Cardiac fibroblast (primary cell): ENCODE measurements around the gene GMPR2.
A peak's percentile ranks its signal among the peaks of the same experiment; 100 is the strongest.
"Not testable (repeated sequence)": the region's sequence is repeated elsewhere in the genome, so short reads cannot be mapped to it uniquely, and the experiment has no call there.

Experiments used
- DNase-seq, 2 donors: peaks; one replicate each; pipeline versions ENCODE4 v3.0.0 to v3.0.0-alpha.2; 2010; ENCODE audit warnings: low read depth in 2 of 2
- H3K4me3 ChIP-seq, 2 donors: replicated peaks in 1 of 2; 1 replicate in 1 of 2; 2 replicates in 1 of 2; pipeline ENCODE4 v1.5.1; 2011; ENCODE audit warnings: low read depth in 2 of 2, low read length in 2 of 2, mild to moderate bottlenecking in 2 of 2, moderate library complexity in 1 of 2
- TF ChIP-seq, protein P1 (sequence below): IDR thresholded peaks from one replicate; pipeline ENCODE4 v1.5.1; 2011; ENCODE audit warnings: low read depth, mild to moderate bottlenecking, low read length, inconsistent platforms

Gene GMPR2

DNA sequence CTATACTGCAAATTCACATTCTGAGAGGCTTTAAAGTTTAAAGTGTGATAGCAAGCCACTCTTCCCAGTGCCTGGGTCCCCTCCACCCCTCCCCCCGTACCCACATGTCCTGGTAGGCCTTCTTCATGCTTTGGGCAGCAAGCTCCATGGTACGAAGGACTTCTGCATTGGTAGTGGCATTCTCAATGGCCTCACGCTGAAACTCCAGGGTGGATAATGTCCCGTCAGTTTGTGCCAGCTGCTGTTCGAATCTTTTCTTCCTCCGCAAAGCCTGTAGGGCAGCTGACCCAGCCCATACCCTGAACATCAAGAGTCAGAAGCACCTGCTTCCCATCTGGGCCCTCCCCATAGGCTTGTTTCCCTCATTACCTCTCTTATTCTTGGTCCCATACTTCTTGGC, 21.4 kb upstream of the GMPR2 start:
- TF ChIP-seq, protein P1, sequence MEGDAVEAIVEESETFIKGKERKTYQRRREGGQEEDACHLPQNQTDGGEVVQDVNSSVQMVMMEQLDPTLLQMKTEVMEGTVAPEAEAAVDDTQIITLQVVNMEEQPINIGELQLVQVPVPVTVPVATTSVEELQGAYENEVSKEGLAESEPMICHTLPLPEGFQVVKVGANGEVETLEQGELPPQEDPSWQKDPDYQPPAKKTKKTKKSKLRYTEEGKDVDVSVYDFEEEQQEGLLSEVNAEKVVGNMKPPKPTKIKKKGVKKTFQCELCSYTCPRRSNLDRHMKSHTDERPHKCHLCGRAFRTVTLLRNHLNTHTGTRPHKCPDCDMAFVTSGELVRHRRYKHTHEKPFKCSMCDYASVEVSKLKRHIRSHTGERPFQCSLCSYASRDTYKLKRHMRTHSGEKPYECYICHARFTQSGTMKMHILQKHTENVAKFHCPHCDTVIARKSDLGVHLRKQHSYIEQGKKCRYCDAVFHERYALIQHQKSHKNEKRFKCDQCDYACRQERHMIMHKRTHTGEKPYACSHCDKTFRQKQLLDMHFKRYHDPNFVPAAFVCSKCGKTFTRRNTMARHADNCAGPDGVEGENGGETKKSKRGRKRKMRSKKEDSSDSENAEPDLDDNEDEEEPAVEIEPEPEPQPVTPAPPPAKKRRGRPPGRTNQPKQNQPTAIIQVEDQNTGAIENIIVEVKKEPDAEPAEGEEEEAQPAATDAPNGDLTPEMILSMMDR: no peak
- DNase-seq: no peak
- H3K4me3 ChIP-seq: no peak overlapping the region

DNA sequence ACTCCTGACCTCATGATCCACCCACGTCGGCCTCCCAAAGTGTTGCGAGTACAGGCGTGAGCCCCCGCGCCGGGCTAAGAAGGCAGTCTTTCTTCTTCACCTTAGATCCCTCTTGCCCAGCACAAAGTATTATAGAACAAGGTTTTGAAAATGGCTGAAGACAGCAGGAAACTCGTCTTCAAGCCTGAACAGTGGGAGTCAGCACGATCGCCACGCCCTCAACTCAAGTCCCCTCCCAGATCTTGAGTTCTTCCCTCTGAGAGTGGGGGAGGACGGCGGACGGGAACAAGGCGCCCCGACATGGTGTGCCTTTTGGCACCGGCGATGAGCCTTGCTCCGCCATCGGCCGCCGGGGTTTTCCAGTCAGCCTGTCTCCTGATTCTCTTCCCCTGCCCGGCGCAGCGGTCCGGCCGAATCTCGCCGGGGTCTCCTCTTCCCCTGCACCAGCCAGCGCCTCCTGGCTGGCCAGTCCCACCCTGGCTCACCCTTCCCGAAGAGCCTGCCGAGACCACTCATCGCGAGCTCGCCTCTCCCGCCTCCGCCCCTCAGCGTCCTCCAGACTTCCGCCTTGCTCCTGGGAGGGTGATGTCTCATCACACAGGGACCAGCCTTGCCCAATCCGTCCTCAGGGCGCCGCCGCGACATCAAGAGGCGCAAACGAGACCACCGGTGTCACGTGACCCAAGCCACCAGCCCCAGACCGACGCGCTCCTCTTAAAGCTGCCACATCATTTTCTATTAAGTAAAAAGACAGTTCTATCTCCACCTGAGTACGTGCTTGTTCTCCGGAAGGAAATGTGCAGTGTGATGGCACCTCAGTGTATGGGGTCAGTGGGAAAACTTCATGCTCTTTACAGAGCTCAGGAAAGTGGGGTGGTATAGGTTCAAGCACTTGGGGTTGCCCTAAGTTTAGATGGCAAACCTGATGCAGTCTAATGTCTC, 19.5 kb upstream of the GMPR2 start, which contains the start of gene CHMP4A:
Gene CHMP4A, minus strand, starts transcription at position 565 of the 942 bp plus-strand sequence. Its CDS starts 49 bp downstream, at position 516.
- TF ChIP-seq, protein P1: peak; percentile 22
- DNase-seq: peak; percentile 99

DNA sequence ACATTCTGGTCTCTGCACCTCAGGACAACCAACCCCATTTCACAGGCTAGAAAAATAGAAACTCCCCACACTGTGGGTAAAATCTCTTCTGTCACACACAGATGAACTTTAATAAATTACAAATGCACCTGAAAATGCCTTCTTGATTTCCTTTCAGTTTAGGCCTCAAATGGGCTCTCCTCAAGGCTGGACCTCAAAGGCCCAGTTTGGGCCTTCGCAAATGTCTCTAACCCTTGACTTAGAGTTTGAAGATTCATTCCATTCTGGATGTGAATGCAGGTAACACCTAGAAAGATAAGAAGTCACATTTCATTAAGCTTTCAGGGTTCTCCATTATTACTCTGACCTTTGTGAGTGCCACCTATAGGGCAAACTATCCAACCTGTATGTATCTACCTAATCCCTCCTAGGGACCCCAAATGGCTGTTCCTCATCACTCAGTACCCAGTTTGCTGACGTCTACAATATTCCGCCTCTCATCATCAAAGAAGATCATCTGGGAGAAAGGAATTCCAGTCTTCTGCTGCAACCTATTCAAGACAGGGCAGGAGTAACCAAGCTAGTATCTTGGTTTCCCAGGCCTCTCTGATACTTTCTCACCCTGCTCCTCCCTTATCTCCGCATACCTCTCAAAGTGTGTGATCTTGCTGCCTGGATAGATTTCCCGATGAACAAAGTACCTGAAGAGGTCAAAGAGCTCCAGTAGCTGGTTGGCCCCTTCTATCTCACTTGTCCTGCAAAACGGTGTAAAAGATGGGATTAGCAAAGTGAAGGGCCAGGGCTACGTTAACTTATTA, 18.7 kb upstream of the GMPR2 start:
- DNase-seq: no peak
- TF ChIP-seq, protein P1: no peak
- H3K4me3 ChIP-seq: peak overlapping the region in 1 of 2 donors; percentile 81

More for the DNA sequence above, 19.5 kb upstream of the GMPR2 start, which contains the start of gene CHMP4A:
- H3K4me3 ChIP-seq: peak within 1 kb of the TSS; percentile 79 to 81

DNA sequence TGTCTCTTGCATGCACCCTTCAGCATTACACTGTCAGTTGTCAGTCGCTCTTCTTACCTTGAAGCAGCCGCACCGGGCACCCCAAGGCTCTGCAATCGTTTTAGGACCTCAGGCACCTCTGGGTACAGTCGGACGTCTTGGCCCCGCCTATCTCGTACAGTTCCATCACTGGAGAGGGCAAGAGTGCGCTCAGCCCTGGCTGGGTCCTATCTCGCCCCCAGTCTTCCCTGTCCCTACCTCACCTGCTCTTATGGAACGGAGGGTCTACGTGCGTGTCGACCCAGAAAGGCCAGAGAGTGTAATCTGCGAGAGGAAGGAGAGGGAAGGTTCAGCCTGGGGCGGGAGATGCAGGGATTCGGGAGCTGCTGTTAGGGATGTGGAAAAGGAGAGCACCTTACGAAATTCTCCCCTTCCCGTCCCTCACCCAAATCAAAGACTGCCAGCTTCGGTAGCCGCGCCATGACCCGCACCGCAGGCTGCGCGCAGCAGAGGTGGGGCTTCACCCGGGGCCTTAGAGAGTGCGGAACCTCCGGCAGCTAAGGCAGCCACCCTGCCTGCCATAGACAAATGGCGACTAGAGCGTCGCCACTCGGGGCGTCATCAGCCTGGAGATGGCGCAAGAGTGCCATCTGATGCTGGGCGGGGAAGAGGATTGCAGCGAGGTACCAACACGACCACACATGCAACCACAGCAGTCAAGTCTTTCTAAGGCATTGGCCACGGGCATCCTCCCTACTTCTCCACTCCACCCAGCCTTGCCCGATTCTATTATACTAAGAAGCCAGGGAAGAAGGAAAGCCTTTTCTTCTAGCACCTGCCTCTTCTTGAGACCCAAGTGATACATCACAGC, 17.0 kb upstream of the GMPR2 start, which contains the start of gene MDP1:
Gene MDP1, minus strand, starts transcription at position 572 of the 850 bp plus-strand sequence. Its CDS starts 111 bp downstream, at position 461.
- peak; percentile 84 to 89 for DNase-seq
- TF ChIP-seq, protein P1: peak; percentile 25
- peak within 1 kb of the TSS; percentile 75 for H3K4me3 ChIP-seq

DNA sequence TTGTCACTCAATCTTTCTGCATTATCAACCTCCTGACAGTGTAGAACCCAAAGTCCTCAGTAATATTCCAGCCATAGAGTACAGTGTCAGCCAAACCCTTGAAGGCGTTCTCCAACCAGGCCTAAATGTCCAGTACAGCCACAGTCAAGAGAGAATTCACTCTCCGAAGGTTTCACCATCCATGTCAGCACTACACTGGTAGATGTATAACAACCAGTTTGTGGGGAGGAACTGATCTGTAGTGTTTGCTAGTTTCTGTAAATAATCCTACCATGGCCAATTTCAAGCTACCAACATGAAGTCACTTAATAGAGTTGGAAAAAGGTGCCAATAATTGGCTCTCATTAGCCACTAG, 16.4 kb upstream of the GMPR2 start:
- TF ChIP-seq, protein P1: no peak
- H3K4me3 ChIP-seq: peak overlapping the region; percentile 75
- no peak for DNase-seq

DNA sequence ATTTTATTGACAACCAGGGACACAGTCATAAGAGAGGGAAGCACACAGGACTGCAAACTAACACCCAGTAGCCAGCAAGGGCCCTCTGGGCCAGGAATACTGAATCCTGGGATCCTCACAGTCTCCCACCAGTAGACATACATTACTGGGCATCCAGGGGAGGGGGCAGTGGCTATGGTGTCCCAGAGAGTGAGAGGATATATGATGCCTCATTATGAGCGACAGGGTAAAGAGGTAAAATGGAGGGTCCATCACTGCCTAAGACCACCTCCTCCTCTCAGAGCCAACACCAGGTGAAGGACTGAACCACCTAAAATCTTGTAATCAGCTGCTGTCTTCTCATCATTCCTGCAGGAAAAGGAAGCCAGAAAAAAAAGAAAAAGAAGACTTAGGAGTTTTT, 15.9 kb upstream of the GMPR2 start:
- H3K4me3 ChIP-seq, DNase-seq: not testable (repeated sequence)
